Measurements from ENCODE around the gene EPX.
A peak's percentile ranks its signal among the peaks of the same experiment; 100 is the strongest.

EPX gene

DNA sequence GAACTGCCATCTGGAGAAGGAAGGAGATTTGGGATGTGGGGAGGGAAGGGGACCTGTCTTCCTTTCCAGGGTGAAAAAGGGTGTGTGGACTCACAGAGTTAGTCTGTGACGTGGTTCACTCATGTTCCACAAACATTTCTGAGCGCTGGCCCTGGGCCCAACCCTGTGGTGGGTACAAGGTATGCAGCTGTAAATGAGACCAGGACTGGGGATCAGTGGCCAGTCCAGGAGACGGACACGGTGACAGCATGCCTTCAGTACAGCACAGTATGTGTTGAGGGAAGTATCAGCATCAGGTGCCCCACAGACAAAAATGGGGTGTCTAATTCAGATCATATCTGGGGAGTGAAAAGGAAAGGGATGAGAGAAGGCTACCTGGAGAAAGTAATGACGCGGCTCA is 5.5 kb upstream of the EPX start:
- DNase-seq: no peak

DNA sequence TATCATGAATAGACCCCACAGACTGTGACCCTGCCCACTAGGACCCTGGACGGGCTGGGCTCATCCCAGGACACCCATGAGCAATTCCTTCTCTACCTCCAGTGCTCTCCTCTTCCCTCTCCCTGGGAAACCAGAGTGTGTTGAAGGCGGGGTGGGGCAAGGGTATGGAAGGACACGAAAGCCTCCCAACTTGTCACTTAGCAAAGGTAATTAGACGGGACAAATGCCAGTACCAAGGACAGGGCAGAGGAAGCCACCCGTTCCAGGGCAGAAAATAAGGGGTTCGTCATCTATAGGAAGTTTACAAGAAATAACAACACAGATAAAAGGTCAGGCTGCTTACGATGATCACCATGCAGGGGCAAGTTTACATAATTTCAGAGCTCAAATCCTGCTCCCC is 4.9 kb upstream of the EPX start:
- DNase-seq: no peak

DNA sequence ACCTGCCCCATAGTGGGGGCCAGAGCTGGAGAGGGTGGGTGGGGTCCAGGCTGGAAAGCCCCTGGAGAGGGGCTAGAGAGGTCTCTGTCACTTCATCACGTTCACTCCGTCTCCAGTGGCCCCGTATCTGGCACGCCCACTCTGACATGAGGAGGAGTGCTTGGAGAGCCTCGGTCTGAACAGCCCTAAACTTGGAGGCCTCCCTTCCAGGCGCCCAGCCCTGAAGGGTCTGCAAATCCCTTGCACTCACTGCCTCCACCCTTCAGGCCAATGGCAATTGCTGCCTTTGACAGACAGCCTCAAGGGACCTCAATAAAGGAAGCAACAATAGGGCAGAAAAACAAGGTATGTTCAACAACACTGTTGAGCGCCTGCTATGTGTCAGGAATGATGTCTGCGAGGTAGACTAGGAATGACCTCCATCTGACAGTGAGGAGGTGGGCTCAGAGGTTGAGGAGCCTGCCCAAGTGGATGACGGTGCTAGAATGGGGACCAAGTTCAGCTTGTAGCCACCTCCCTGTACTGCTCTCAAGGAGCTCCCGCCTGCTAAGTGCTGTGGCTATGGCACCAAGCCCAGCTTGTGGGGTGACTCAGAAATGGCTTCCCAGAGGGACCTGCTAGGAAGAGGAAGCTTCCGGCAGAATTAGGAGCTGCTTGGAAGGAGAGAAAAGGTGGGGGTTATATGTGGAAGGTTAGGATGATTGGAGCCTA is 2.9 kb upstream of the EPX start:
- peak; percentile 77 for DNase-seq

DNA sequence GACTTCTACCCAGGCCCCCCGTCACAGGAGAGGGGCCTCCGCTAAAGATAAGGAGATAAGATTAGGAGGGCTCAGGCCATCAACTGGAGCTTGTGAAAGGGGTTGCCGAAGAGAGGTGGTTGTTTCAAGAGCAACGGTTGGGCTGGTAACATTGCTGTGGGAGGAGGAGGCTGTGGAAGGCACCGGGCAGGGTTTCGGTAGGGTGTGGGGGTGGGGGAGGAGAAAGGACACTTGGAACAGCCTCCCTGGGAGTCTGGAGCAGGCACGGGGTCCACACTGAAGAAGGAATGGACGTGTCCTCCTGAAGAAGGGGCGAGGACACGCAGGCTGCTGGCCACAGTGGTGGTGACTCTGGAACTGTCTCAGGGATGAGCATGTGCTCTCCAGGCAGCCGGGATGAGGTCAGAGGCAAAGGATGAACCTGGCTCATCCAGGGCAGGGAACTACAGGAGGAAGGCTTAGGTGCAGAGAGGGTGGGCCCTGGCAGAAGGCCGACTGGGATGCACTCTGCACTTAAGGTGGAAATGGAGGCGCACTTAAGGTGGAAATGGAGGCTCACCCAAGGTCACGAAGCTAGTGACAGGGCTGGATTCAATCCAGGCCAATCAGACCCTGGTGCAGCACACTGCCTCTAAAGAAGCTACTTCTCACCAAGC is 1.2 kb upstream of the EPX start:
- peak; percentile 62 for DNase-seq

DNA sequence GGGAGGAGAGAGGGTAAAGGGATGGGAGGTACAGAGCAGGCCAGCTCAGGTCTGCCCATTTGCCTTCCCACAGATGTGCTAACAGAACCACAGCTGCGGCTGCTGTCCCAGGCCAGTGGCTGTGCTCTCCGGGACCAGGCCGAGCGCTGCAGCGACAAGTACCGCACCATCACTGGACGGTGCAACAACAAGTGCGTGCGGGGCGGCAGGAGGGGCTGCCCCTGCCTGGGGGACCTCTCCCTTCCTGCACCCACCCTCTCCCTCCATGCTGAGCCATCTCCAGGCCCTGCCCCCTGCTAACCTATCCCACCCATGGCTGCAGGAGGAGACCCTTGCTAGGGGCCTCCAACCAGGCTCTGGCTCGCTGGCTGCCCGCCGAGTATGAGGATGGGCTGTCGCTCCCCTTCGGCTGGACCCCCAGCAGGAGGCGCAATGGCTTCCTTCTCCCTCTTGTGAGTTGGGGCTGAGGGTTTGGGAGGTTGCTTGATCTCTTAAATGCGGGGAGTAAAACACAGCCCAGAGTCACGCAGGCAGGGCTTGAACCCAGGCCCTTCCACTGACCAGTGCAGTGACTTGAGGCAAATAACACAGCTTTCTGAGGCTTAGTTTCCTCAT is 1.2 kb downstream of the EPX start:
- DNase-seq: no peak

DNA sequence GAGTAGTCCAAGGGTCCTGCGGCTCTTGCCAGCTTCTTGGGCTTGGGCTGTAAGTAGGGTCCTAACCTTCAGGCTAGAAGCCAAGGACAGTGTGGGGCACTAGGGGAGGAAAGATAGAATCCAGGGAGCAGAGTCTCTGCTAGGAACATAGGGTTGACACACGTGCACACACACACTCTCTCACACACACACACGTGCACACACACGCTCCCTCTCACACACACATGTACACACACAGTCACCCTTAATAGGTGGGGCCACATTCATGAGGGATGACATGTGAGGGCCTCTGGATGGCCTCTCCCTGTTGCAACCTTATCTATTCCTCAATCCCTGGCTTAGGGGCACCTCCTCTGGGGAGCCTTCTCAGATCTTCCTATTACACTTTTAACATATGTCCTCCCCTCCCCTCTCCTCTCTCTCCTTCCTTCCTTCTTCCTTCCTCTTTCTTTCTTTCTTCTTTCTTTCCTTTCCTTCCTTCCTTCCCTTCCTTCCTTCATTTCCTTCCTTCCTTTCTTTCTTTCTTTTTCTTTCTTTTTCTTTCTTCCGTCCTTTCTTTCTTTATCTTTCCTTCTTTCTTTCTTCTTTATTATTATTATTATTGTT is 3.1 kb downstream of the EPX start:
- peak; percentile 38 for DNase-seq

DNA sequence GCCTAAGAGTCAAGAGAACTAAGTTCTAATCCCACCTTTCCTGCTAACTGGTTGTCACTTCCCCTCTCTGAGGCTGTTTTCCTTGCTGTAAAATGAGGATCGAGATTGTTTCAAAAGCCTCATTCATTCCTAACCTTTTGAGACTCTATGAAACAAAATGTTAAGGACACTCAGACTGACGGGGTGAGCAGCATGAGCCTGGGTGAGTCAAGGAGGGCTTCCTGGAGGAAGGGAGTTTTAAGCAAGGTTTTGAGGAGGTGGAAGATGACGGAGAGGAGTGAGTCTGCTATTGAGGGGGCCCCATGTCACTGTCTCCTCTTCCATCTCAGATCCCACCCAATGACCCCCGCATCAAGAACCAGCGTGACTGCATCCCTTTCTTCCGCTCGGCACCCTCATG is 4.1 kb downstream of the EPX start:
- DNase-seq: no peak

DNA sequence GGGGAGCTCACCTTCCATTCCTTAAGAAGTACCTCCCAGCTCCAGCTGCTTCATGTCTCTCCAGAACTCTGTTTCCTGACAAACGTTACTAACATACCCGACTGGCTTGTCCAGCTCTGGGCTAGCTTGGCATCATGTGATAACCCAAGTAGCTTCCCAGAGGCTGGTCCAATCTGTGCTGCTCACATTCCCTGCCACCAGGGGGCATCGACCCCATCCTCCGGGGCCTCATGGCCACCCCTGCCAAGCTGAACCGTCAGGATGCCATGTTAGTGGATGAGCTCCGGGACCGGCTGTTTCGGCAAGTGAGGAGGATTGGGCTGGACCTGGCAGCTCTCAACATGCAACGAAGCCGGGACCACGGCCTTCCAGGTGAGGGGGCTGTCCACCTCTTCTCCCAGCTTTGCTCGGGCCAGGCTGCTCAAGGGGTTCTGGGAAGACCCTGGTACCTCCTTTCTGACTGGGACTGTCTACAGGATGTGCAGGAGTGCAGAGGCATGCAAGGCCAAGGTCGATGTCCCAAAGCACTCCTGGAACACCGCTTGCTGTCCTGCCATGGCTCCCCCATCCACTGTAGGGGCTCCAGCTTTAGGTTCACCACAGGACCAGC is 7.6 kb downstream of the EPX start:
- peak; percentile 77 for DNase-seq

DNA sequence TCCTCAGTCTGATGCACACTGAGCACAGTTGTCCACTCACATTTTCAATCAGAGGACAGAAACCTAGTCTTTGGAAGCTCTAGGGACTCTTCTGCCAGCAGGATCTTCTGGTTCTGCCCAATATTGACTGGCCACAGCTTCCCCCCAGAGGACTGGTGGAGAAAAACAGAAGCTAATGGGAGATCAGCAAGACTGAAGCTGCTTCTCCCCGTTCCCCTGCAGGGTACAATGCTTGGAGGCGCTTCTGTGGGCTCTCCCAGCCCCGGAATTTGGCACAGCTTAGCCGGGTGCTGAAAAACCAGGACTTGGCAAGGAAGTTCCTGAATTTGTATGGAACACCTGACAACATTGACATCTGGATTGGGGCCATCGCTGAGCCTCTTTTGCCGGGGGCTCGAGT is 10.3 kb downstream of the EPX start:
- DNase-seq: no peak

DNA sequence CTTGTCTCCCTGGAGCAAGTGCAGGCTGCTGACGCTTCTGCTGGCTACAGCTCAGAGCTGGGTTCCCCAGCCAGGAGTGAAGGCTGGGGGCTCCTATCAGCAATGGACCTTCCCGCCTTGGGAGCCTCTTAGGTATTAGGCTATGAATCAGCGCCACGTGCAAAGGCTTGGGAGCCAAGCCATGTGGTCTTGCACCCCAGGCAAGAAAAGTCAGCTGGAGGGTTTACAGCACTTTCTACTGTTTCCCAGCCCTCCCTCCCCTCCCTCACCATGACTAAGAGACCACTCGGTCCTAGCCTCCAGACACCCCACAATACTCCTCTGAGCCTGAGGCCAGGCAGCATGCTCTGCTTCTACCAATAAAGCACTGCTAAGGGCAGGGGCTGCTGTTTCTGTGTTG is 12.3 kb downstream of the EPX start:
- no peak for DNase-seq

DNA sequence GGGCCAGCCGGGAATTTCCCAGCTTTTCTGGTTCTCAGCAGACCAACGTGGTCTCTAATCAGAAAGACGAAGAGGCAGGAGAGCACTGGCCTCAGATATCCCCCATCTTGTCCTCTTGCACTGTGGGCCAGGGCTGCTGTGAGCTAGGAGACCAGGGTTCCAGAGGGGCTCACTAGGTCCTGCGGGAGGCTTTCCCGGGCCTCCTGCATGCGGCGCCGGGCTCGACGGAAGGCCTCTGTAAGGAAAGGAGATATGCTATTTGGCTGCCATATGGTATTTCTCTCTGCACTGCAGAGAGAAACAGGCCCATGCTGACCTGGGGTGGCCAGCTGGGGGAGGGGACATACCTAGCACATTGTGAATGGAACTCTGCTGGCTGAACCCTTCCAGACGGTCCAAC is 13.4 kb downstream of the EPX start:
- no peak for DNase-seq

DNA sequence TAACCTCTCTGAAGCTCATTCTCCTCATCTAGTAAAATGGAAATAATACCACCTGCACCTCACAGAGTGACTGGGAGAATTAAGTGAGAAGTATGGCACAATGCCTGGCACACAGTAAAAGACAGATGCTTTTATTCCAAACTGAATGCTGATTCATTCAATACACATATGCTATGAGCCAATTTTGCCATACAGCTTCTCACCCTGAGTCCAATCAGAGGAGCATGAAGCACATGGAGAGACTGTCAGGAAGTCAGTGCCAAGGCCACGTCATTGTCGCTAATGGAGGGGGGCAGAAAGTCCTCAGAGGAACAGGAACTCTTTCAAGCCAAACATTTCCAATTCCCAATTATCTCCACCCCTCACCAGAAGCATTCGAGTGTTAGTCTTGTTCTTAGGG is 14.9 kb downstream of the EPX start:
- peak; percentile 6 for DNase-seq

DNA sequence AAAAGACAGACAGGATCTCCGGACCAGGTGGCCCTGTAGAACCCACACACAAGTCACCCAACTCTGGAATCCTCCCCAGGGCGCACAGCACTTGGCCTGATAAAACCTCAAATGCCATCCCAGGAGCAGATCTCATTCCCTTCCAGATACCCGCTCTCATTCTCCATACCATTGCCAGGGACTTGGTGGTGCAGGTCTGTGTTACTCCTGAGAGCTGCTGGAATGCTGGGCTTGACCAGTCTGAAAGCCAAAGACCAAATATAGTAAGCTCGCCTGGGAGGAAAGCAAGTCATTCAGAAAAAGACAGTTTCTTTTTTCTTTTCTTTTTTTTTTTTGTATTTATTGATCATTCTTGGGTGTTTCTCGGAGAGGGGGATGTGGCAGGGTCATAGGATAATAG is 15.8 kb downstream of the EPX start:
- DNase-seq: no peak

DNA sequence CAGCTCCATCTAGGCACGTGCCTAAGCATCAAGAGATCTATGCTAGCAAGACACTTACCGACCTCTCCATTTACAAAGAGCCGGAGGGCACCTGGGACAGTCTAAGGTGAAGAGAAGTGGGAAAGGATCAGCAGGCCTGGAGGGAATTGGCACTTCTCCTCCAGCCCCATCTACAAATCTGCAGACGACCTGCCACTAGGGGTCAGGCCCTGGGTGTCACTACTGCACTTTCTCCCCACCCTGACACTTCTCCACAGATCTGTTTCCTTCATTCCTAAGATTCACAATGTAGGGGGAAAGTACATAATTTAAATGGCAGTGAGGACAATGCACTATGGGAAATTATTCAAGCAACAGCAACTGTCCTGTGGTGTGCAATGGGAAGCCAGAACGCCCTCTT is 18.4 kb downstream of the EPX start:
- no peak for DNase-seq

DNA sequence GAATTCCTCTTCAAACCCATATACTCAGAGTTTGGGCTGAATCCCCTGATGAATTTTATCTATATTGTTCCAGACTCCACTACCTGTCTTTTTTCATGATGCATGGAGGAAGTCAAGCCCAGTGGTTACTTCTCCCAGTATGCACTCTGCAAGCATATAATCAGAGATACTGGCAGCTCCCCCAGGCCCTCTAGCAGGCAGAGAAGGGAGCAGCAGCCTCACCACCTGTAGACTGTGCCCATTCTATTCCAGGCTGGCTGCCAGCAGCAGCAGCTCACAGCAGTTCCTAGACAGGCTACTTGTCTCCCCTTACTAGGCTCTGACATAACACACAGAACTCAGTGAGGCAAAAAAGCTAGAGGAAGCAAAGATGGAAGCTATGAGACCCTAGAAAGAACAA is 23.2 kb downstream of the EPX start:
- DNase-seq: peak; percentile 82

DNA sequence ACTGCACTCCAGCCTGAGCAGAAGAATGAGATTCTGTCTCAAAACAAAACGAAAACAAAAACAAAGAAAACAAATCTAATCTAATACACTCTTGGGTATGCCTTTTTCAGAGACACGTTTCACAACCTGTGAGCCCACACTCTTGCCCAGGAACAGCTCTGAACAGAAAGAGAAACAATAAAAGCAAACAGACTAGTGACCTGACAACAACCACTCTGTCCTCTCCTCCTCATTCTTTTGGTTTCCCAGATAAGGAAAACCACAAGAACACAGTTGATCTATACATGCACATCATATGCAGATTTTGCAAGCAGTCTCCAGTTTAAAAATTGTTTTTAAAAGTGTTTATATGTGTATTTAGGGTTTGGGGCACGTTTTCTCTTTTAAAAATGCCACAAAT is 25.2 kb downstream of the EPX start:
- peak; percentile 84 for DNase-seq

DNA sequence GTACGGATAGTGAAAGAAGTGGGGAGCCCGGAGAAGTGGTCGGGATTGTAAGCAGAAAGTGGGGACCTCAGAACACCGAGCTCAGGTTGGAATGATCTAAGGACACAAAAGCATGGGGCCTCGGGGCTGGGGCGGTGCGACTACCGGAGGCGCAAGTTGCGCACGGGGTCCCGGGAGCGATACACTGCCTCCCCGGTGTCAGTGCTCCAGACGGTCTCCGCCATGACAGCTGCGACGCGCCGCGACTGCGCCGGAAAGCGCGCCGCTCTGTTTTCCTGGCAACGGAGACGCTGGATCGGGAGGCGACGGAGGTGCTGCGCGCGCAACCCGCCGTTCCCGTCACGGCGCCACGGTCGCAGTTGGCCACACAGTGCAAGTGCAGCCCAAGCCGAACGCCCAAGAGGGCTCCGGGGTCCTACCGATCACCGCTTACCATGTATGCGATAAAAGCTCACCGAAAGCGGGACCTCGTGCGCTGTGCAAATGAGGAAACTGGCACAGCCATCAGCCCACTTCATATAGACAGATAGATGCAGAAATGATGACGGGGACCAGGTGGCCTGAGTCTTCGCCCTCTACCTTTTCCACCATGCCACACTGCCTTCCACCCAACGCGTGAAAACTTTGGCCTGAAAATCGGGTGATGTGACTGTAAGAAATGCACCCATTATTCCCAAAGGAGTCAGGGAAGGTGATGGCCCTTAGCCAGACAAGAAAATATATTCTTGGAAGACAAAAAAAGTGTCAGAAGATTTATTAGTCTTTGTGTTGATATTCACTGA is 26.7 kb downstream of the EPX start, which contains the start of gene MKS1:
Gene MKS1 (minus strand): TSS at position 249 of the 782 bp plus-strand sequence. CDS start 25 bp downstream, at position 224.
- DNase-seq: peak; percentile 96

DNA sequence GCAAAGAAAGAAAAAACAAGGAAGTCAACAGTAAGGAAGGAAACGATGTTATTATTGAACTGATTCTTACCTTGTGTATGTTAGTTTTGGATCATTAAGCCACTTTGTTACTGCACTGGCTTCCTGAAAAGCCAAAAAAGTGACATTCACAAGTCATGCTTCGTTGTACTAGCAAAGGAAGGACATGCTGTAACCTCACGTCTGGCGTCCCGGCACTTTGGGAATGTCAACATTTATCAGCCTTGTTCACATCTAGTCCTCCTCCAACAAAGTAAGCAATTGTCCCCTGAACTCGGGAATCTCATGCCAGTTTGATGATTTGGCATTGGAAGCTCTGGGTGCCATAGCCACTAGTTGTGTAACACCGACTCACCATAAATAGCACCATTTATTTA is 27.3 kb downstream of the EPX start:
- no peak for DNase-seq

DNA sequence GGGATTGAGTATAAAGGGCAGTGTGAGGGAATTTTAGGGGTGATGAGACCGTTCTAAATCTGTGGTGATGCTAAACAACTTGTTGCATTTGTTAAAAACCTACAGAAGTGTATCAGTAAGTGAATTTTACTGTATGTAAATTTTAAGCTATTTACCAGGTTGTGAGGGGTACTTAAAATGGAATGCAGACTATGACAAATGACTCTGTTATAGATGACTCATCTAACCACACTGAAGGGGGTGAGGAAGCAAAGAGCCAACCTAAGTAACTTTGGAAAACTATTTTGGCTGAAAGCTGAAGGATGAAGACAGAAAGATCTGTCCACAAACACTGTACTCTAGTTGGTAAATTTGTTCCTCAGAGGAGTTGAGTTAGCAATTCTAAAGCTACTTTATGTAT is 31.8 kb downstream of the EPX start:
- DNase-seq: no peak

DNA sequence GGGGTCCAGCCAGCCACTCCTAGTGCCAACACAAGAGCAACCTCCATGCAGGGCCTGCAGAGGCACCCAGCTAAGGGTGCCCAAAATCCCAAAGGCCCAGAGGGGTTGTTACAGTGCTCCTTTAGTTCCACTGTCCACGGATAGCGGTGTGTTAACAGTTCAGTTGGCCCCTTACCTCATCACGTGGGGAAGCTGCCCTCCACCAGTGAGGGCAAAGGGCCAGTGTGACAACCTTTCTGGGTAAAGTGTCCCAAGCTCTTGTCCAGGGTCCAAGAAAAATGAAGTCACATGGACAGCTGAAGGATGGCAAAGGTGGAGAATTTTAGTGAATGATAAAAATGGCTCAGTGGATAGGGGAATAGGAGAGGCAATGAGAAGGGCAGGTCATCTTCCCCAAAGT is 35.2 kb downstream of the EPX start:
- no peak for DNase-seq

DNA sequence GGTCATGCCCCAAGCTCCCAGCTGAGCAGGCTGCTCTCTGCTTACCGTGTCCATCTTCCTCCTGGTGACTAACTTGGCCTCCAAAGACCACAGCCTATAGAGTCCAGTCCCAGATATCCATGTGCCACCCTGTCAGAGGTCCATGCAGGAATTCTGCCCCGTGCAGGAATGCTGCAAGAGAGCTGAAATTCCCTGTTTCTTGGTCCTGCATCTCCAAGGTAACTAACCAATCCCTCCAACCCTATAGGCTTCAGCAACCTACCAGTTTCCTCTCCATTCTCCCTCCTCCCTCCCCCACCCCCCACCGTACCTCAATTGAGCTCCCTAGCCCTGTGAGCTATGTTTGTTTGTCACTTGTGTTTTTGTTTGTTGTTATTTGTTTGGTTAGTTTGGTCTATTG is 36.2 kb downstream of the EPX start:
- DNase-seq: no peak

DNA sequence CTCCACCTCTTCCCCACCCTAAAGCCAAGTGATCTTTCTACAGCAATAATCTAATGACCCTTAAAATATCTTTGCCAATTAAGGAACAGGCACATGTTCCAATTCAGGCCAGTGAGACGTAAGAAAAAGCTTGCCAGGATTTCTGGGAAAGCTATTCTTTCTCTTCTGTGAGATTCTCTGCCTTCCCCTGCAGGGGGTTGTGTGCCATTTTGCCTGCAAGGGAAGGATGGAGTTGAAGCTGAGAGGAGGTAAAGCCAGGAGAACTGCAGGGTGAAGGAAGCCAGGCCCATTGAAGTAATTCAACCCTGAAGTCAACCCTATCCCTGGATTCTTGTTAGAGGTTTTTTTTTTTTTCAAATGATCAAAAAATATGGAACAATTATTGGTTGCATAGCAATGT is 36.9 kb downstream of the EPX start:
- no peak for DNase-seq

DNA sequence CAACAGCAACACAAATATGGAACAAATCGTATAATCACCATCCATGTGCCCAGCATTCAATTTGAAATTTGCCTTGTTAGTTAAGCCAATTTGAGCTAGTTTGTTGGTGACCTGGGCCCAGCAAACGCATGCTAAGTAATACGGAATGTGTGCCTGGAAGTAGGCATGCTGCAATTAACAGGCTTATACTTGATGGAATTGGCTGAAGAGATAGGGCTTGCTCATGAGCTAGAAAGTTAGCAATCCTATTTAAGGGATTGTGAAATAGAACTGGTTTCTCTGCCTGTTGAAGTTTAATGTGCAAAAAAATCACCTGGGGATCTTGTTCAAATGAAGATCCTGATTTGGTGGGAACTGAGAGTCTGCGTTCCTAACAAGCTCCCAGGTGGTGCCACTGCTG is 37.4 kb downstream of the EPX start:
- no peak for DNase-seq
